HG02981 (cell line): ENCODE data around the gene CLEC4E.
"Not testable (repeated sequence)": the region's sequence is repeated elsewhere in the genome, so short reads cannot be mapped to it uniquely, and the experiment has no call there.

Experiments
- ATAC-seq: cut with Tn5 transposase; IDR thresholded peaks from one replicate; pipeline ENCODE4 v1.9.1; 2021; ENCODE audit warnings: mild to moderate bottlenecking, moderate library complexity; ENCODE audit not compliant: unreplicated experiment

The CLEC4E gene

GRCh38 chr12:8544295-8544694, 3.6 kb upstream of the CLEC4E start:
- peak; percentile 54 for ATAC-seq

GRCh38 chr12:8541562-8541961, 857 bp upstream of the CLEC4E start:
- ATAC-seq: no peak

GRCh38 chr12:8537820-8538219, 2.9 kb downstream of the CLEC4E start:
- not testable (repeated sequence) for ATAC-seq

- no peak for ATAC-seq
These were observed 8.7 kb downstream of the CLEC4E start for GRCh38 chr12:8532045-8532444.

- no peak for ATAC-seq
These were observed 13.2 kb downstream of the CLEC4E start for GRCh38 chr12:8527250-8528130.

- ATAC-seq: no peak
These were observed 21.5 kb downstream of the CLEC4E start for GRCh38 chr12:8519171-8519570.

- no peak for ATAC-seq
These were observed 22.7 kb downstream of the CLEC4E start for GRCh38 chr12:8517971-8518370.

- no peak for ATAC-seq
These were observed 27.4 kb downstream of the CLEC4E start, which contains the start of gene CLEC4D for GRCh38 chr12:8513256-8513655. CLEC4D (plus strand) TSS chr12:8513503; CDS start chr12:8513733, 230 bp downstream.

- ATAC-seq: no peak
These were observed 31.5 kb downstream of the CLEC4E start for GRCh38 chr12:8508910-8509841.

GRCh38 chr12:8508223-8508622, 32.5 kb downstream of the CLEC4E start:
- ATAC-seq: no peak

GRCh38 chr12:8507596-8507995, 33.1 kb downstream of the CLEC4E start:
- ATAC-seq: no peak

GRCh38 chr12:8504351-8504750, 36.4 kb downstream of the CLEC4E start:
- no peak for ATAC-seq

- ATAC-seq: no peak
These were observed 39.0 kb downstream of the CLEC4E start for GRCh38 chr12:8501720-8502119.

- ATAC-seq: no peak
These were observed 41.1 kb downstream of the CLEC4E start for GRCh38 chr12:8499616-8500015.

GRCh38 chr12:8496074-8496473, 44.6 kb downstream of the CLEC4E start:
- ATAC-seq: not testable (repeated sequence)

GRCh38 chr12:8495671-8496070, 45.0 kb downstream of the CLEC4E start:
- not testable (repeated sequence) for ATAC-seq

GRCh38 chr12:8493084-8493483, 47.6 kb downstream of the CLEC4E start:
- ATAC-seq: peak; percentile 98

- ATAC-seq: no peak
These were observed 48.8 kb downstream of the CLEC4E start for GRCh38 chr12:8491646-8492530.
